Measurements from ENCODE around the gene MGAT4C. TPM values are rescaled to one million over a fixed set of nuclear protein-coding genes. Genes with fewer than 3 reads are reported as not detected.

Gene MGAT4C
- total RNA-seq, 1 donor from 2014 or later = 1.8 TPM

GRCh38 chr12:85947286-85947685, 308.9 kb downstream of the MGAT4C start:
- TF ChIP-seq, protein P1, sequence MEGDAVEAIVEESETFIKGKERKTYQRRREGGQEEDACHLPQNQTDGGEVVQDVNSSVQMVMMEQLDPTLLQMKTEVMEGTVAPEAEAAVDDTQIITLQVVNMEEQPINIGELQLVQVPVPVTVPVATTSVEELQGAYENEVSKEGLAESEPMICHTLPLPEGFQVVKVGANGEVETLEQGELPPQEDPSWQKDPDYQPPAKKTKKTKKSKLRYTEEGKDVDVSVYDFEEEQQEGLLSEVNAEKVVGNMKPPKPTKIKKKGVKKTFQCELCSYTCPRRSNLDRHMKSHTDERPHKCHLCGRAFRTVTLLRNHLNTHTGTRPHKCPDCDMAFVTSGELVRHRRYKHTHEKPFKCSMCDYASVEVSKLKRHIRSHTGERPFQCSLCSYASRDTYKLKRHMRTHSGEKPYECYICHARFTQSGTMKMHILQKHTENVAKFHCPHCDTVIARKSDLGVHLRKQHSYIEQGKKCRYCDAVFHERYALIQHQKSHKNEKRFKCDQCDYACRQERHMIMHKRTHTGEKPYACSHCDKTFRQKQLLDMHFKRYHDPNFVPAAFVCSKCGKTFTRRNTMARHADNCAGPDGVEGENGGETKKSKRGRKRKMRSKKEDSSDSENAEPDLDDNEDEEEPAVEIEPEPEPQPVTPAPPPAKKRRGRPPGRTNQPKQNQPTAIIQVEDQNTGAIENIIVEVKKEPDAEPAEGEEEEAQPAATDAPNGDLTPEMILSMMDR (IDR thresholded peaks at IDR 0.05; ENCODE audit: unreplicated experiment) = no peak
- peaks cover 6% of the 10 kb centered on the region for H3K4me1 Mint-ChIP-seq
- peaks cover 4% of the 10 kb centered on the region for H3K9me3 Mint-ChIP-seq
- no peak overlapping the region for H3K27ac Mint-ChIP-seq
- no peaks in the 10 kb centered on the region for H3K27me3 Mint-ChIP-seq (ENCODE audit: low read depth)
- H3K36me3 Mint-ChIP-seq = no peaks in the 10 kb centered on the region
- no peak for DNase-seq (ENCODE audit: low spot score in 2 of 2, unreplicated experiment in 2 of 2)
- H3K4me3 Mint-ChIP-seq = no peak overlapping the region

GRCh38 chr12:85946375-85946774, 309.8 kb downstream of the MGAT4C start:
- no peaks in the 10 kb centered on the region for H3K27me3 Mint-ChIP-seq (ENCODE audit: low read depth)

GRCh38 chr12:85927166-85927565, 329.0 kb downstream of the MGAT4C start:
- Mint-ChIP-seq H3K4me1 (no peaks in the 10 kb centered on the region), H3K27ac (no peak overlapping the region), H3K9me3 (peaks cover 4% of the 10 kb centered on the region), H3K4me3 (no peak overlapping the region), H3K36me3 (no peaks in the 10 kb centered on the region), H3K27me3 (ENCODE audit: low read depth) (no peaks in the 10 kb centered on the region)
- no peak for DNase-seq (ENCODE audit: low spot score in 2 of 2, unreplicated experiment in 2 of 2)
- TF ChIP-seq, protein P1 (IDR thresholded peaks at IDR 0.05; ENCODE audit: unreplicated experiment) = no peak

More at GRCh38 chr12:85946375-85946774, 309.8 kb downstream of the MGAT4C start:
- no peak overlapping the region for H3K27ac Mint-ChIP-seq
- DNase-seq (ENCODE audit: low spot score in 2 of 2, unreplicated experiment in 2 of 2) = no peak
- H3K4me1 Mint-ChIP-seq = peaks cover 6% of the 10 kb centered on the region
- H3K9me3 Mint-ChIP-seq = peaks cover 4% of the 10 kb centered on the region
- H3K36me3 Mint-ChIP-seq = no peaks in the 10 kb centered on the region
- H3K4me3 Mint-ChIP-seq = no peak overlapping the region
- TF ChIP-seq, protein P1 (IDR thresholded peaks at IDR 0.05; ENCODE audit: unreplicated experiment) = no peak

GRCh38 chr12:85923767-85924331, 332.3 kb downstream of the MGAT4C start:
- Mint-ChIP-seq H3K36me3 (no peaks in the 10 kb centered on the region), H3K4me3 (no peak overlapping the region), H3K4me1 (no peaks in the 10 kb centered on the region), H3K9me3 (peaks cover 4% of the 10 kb centered on the region), H3K27ac (no peak overlapping the region), H3K27me3 (ENCODE audit: low read depth) (no peaks in the 10 kb centered on the region)
- TF ChIP-seq, protein P1 (IDR thresholded peaks at IDR 0.05; ENCODE audit: unreplicated experiment) = peak; percentile 93
- DNase-seq (ENCODE audit: low spot score in 2 of 2, unreplicated experiment in 2 of 2) = no peak

DNA sequence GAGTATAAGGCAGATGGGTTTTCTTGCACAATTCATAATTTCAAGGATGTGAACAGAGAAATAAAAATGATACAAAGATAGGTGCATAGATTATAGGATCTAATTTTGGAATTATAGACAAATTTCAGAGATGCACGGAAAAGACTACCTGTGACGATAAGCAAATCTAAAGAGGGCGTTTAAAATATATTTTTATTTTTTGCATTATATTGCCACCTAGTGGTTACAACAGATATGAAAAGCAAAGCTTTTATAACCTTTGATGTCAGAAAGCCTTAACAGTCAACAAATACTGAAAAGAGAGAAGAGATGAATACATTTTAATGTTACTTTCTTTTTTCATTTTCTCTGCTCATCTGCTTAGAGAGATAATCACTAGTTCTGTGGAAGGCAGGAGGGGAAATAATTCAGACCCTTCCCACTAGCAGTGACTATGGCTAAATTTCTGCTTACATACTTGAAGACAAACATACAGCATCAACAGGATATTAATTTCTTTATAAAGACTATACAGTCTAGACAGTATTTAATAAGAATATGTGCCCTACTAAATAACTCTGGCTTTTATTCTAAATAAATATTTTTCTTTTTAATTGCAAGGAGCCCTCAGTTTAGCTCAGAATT, 335.8 kb downstream of the MGAT4C start:
- TF ChIP-seq, protein P1 (IDR thresholded peaks at IDR 0.05; ENCODE audit: unreplicated experiment) = peak; percentile 95
- no peak for DNase-seq (ENCODE audit: low spot score in 2 of 2, unreplicated experiment in 2 of 2)

More for the DNA sequence above, 335.8 kb downstream of the MGAT4C start:
- no peak overlapping the region for H3K27ac Mint-ChIP-seq
- no peaks in the 10 kb centered on the region for H3K9me3 Mint-ChIP-seq
- no peaks in the 10 kb centered on the region for H3K27me3 Mint-ChIP-seq (ENCODE audit: low read depth)
- no peaks in the 10 kb centered on the region for H3K4me1 Mint-ChIP-seq
- H3K4me3 Mint-ChIP-seq = no peak overlapping the region
- H3K36me3 Mint-ChIP-seq = no peaks in the 10 kb centered on the region
